ENCODE data around the gene LRIT2. TPM values are rescaled to one million over a fixed set of nuclear protein-coding genes. Genes with fewer than 3 reads are reported as not detected.

Gene LRIT2
- total RNA-seq, 1 experiment from 2014 or later = not detected

GRCh38 chr10:84202349-84202748, 23.0 kb downstream of the LRIT2 start:
- no peaks in the 10 kb centered on the region for H3K23me2 ChIP-seq (ENCODE audit: insufficient read length, low read depth, low read length, poor library complexity, severe bottlenecking)
- Mint-ChIP-seq H3K27me3 (ENCODE audit: low read depth) (peaks cover 3% of the 10 kb centered on the region; the same call in 1 of the 2 replicates), H3K27ac (peak overlapping the region in 1 of 3 experiments; percentile 68; a peak in 2 of 7 replicates), H3K4me3 (no peak overlapping the region), H3K9me3 (no peaks in the 10 kb centered on the region), H3K4me1 (no peaks in the 10 kb centered on the region), H3K36me3 (ENCODE audit: insufficient read depth in 1 of 3, low read depth in 3 of 3) (peaks cover 0 to 2% (median 0%) of the 10 kb centered on the region in 3 experiments; a peak in 2 of 7 replicates)
- no peak overlapping the region for H2BK5ac ChIP-seq (ENCODE audit: insufficient read length, low read length)
- TF ChIP-seq, protein P1, sequence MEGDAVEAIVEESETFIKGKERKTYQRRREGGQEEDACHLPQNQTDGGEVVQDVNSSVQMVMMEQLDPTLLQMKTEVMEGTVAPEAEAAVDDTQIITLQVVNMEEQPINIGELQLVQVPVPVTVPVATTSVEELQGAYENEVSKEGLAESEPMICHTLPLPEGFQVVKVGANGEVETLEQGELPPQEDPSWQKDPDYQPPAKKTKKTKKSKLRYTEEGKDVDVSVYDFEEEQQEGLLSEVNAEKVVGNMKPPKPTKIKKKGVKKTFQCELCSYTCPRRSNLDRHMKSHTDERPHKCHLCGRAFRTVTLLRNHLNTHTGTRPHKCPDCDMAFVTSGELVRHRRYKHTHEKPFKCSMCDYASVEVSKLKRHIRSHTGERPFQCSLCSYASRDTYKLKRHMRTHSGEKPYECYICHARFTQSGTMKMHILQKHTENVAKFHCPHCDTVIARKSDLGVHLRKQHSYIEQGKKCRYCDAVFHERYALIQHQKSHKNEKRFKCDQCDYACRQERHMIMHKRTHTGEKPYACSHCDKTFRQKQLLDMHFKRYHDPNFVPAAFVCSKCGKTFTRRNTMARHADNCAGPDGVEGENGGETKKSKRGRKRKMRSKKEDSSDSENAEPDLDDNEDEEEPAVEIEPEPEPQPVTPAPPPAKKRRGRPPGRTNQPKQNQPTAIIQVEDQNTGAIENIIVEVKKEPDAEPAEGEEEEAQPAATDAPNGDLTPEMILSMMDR (conservative IDR thresholded peaks at IDR 0.05) = peak; percentile 35; the same call in 2 of the 3 replicates
- H2AFZ ChIP-seq (ENCODE audit: low read length) = no peak overlapping the region
- H3K14ac ChIP-seq (ENCODE audit: insufficient read depth, low read length) = no peak overlapping the region
- no peak overlapping the region for H2BK20ac ChIP-seq (ENCODE audit: low read depth, low read length, poor library complexity, severe bottlenecking)
- H2BK120ac ChIP-seq (ENCODE audit: low read depth, low read length, poor library complexity, severe bottlenecking) = no peak overlapping the region
- H3K79me1 ChIP-seq (ENCODE audit: insufficient read depth, low read depth, low read length, poor library complexity, severe bottlenecking) = no peaks in the 10 kb centered on the region
- no peak overlapping the region for H3K4me2 ChIP-seq (ENCODE audit: insufficient read depth, insufficient read length, low read length)
- no peaks in the 10 kb centered on the region for H3K27me3 ChIP-seq (ENCODE audit: insufficient read depth, low read length)
- no peak overlapping the region for H4K91ac ChIP-seq (ENCODE audit: insufficient read length, low read depth, low read length)
- H2BK12ac ChIP-seq (ENCODE audit: insufficient read length, low read depth, low read length) = no peak overlapping the region
- no peaks in the 10 kb centered on the region for H3K4me1 ChIP-seq (ENCODE audit: insufficient read depth, low read length)
- no peak overlapping the region for H4K8ac ChIP-seq (replicated peaks; ENCODE audit: insufficient read length, low read depth, low read length)
- no peak overlapping the region for H3K18ac ChIP-seq (ENCODE audit: insufficient read length, low read depth, low read length)
- no CpG with 5 or more reads among the region's 5 CpGs for WGBS (ENCODE audit: extremely low coverage, insufficient read length, low lambda C conversion rate)
- no peaks in the 10 kb centered on the region for H3K9me3 ChIP-seq (ENCODE audit: control insufficient read depth, low read depth, low read length)
- no peak overlapping the region for H3K4ac ChIP-seq (ENCODE audit: low read depth, low read length)
- no peak overlapping the region for H3T11ph ChIP-seq (ENCODE audit: low read length)
- no peaks in the 10 kb centered on the region for H4K20me1 ChIP-seq (ENCODE audit: control insufficient read depth, insufficient read depth, insufficient read length)
- no peak overlapping the region for H3K56ac ChIP-seq (ENCODE audit: insufficient read length, low read depth, low read length)
- H2AK5ac ChIP-seq (ENCODE audit: insufficient read length, low read length) = no peak overlapping the region
- no peak for DNase-seq
- H4K5ac ChIP-seq (ENCODE audit: insufficient read length, low read depth, low read length) = no peak overlapping the region
- H3K23ac ChIP-seq (ENCODE audit: insufficient read length, low read depth, low read length) = no peak overlapping the region
- no peak overlapping the region for H2BK15ac ChIP-seq (ENCODE audit: low read depth, low read length)
- no peak overlapping the region for H3K9ac ChIP-seq (ENCODE audit: extremely low read depth, insufficient read length, low read length)
- no peaks in the 10 kb centered on the region for H3K79me2 ChIP-seq (ENCODE audit: insufficient read depth, low read length)
- no peak overlapping the region for H3K27ac ChIP-seq (ENCODE audit: insufficient read length, low read depth, low read length)

All from H9 (cell line).